Measurements from ENCODE around the gene CMSS1.

CMSS1 gene

DNA sequence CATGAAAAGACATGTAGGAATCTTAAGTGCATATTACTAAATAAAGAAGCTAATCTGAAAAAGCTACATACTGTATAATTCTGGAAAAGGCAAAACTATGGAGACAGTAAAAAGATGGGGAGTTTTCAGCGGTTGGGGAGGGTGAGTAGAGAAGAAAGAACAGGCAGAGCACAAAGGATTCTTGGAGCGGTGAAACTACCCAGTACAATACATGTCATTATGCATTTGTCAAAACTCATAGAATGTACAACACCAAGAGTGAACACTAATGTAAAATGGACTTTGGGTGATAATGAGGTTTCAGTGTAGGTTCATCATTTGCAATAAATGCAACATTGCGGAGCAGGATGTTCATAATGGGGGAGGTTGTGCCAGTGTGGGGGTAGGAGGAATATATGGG, 45.5 kb upstream of the CMSS1 start:
- ChIA-PET POLR2A (no interaction called here), CTCF (no interaction called here)
- no peak for TF ChIP-seq YY1 (tag by site-specific recombination; IDR thresholded peaks at IDR 0.05)
- TF ChIP-seq KLF17 (tag by site-specific recombination; IDR thresholded peaks at IDR 0.05) = no peak
- TF ChIP-seq ZNF391 (tag by site-specific recombination; IDR thresholded peaks at IDR 0.05; ENCODE audit: borderline replicate concordance, low read depth) = no peak
- TF ChIP-seq ZNF837 (tag by site-specific recombination; IDR thresholded peaks at IDR 0.05) = no peak
- TF ChIP-seq ZBTB17 (tag by site-specific recombination; IDR thresholded peaks at IDR 0.05) = no peak
- TF ChIP-seq KLF8 (tag by site-specific recombination; IDR thresholded peaks at IDR 0.05) = no peak
- TF ChIP-seq ZSCAN16 (tag by site-specific recombination; IDR thresholded peaks at IDR 0.05) = no peak
- TF ChIP-seq ZNF585B (tag by site-specific recombination; IDR thresholded peaks at IDR 0.05) = no peak
- no peak for TF ChIP-seq ZNF501 (tag by site-specific recombination; IDR thresholded peaks at IDR 0.05)
- no peak for TF ChIP-seq ZNF335 (tag by site-specific recombination; conservative IDR thresholded peaks at IDR 0.05)
- TF ChIP-seq ZNF324 (tag by site-specific recombination; IDR thresholded peaks at IDR 0.05) = no peak
- TF ChIP-seq CTCF (tag by site-specific recombination; IDR thresholded peaks at IDR 0.05) = no peak
- TF ChIP-seq ZBTB20 (tag by site-specific recombination; IDR thresholded peaks at IDR 0.05) = no peak
- no peak for TF ChIP-seq SP3 (tag by site-specific recombination; IDR thresholded peaks at IDR 0.05)
- TF ChIP-seq ZFP41 (tag by site-specific recombination; IDR thresholded peaks at IDR 0.05; ENCODE audit: borderline replicate concordance) = no peak
- no peak for TF ChIP-seq ZNF473 (tag by site-specific recombination; IDR thresholded peaks at IDR 0.05)
- TF ChIP-seq, protein P1, sequence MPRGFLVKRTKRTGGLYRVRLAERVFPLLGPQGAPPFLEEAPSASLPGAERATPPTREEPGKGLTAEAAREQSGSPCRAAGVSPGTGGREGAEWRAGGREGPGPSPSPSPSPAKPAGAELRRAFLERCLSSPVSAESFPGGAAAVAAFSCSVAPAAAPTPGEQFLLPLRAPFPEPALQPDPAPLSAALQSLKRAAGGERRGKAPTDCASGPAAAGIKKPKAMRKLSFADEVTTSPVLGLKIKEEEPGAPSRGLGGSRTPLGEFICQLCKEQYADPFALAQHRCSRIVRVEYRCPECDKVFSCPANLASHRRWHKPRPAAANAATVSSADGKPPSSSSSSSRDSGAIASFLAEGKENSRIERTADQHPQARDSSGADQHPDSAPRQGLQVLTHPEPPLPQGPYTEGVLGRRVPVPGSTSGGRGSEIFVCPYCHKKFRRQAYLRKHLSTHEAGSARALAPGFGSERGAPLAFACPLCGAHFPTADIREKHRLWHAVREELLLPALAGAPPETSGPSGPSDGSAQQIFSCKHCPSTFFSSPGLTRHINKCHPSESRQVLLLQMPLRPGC (tag by site-specific recombination; IDR thresholded peaks at IDR 0.05) = no peak
- no peak for TF ChIP-seq PBX3 (CRISPR knock-in tag; IDR thresholded peaks at IDR 0.05)
- H3K36me3 ChIP-seq (ENCODE audit: control insufficient read depth in 2 of 2, insufficient read depth in 1 of 2, low read length in 2 of 2) = no peaks in the 10 kb centered on the region
- no peaks in the 10 kb centered on the region; the same call in 1 of the 2 replicates for H3K4me1 ChIP-seq (ENCODE audit: control insufficient read depth, insufficient read depth, low read length)
- H3K9me3 ChIP-seq (ENCODE audit: control insufficient read depth, insufficient read depth, low read depth, low read length) = no peaks in the 10 kb centered on the region
- H3K27ac ChIP-seq (ENCODE audit: extremely low read depth, low read depth, low read length) = no peak overlapping the region
- no peak overlapping the region for H3K4me3 ChIP-seq (ENCODE audit: low read depth, low read length)

DNA sequence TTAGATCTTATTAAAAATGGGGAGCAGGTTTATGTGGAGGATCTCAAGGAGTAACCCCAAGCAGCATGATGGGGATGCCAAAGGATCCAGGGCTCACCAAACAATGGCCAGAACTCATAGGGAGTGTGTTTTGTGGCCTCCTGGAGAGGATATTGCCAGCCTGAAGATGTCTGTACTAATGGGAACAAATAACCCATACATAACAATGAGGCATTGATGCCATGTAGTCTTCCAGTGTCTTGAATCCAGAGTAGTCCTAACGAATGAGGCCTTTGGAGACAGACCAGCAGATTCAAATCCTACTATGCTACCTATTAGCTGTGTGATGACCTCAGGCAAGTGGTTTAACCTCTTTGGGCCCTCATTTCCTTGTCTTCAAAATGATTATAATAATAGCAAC, 45.0 kb upstream of the CMSS1 start:
- Histone ChIP-seq H3K9me3 (ENCODE audit: control insufficient read depth, insufficient read depth, low read depth, low read length) (no peaks in the 10 kb centered on the region), H3K4me1 (ENCODE audit: control insufficient read depth, insufficient read depth, low read length) (no peaks in the 10 kb centered on the region; the same call in 1 of the 2 replicates), H3K4me3 (ENCODE audit: low read depth, low read length) (no peak overlapping the region), H3K27ac (ENCODE audit: extremely low read depth, low read depth, low read length) (no peak overlapping the region), H3K36me3 (ENCODE audit: control insufficient read depth in 2 of 2, insufficient read depth in 1 of 2, low read length in 2 of 2) (no peaks in the 10 kb centered on the region)
- ChIA-PET CTCF (no interaction called here), POLR2A (no interaction called here)
- TF ChIP-seq MEIS1 (CRISPR knock-in tag; IDR thresholded peaks at IDR 0.05; ENCODE audit: borderline replicate concordance) (no peak), ZNF114 (tag by site-specific recombination; IDR thresholded peaks at IDR 0.05) (no peak), ZNF48 (tag by site-specific recombination; IDR thresholded peaks at IDR 0.05) (no peak), ZNF341 (tag by site-specific recombination; IDR thresholded peaks at IDR 0.05; ENCODE audit: low read depth) (no peak), ZNF211 (tag by site-specific recombination; IDR thresholded peaks at IDR 0.05; ENCODE audit: low read depth) (no peak), PRDM2 (tag by site-specific recombination; IDR thresholded peaks at IDR 0.05; ENCODE audit: borderline replicate concordance) (no peak), GLI4 (tag by site-specific recombination; IDR thresholded peaks at IDR 0.05) (no peak)
